T1000 (cell line): Measurements from ENCODE around the gene SCAF4.
"Not testable (repeated sequence)": the region's sequence is repeated elsewhere in the genome, so short reads cannot be mapped to it uniquely, and the experiment has no call there.

ENCODE experiments used
- DNase-seq: peaks from one replicate; lab custom pipeline; 2025; ENCODE audit warnings: mixed read lengths; lab: John Stamatoyannopoulos, UW

SCAF4 gene

GRCh38 chr21:31741116-31741515 is 9.2 kb upstream of the SCAF4 start:
- no peak for DNase-seq

GRCh38 chr21:31737586-31738397 is 5.9 kb upstream of the SCAF4 start:
- DNase-seq, result not testable (repeated sequence)

GRCh38 chr21:31735511-31735992 is 3.6 kb upstream of the SCAF4 start:
- DNase-seq, result no peak

- DNase-seq, result no peak
Measured at GRCh38 chr21:31733551-31734149, 1.7 kb upstream of the SCAF4 start.

GRCh38 chr21:31732597-31733550 is 956 bp upstream of the SCAF4 start:
- no peak for DNase-seq

- no peak for DNase-seq
Measured at GRCh38 chr21:31731056-31731856, 662 bp downstream of the SCAF4 start.

- DNase-seq, result no peak
Measured at GRCh38 chr21:31730712-31731055, 1.2 kb downstream of the SCAF4 start.

- DNase-seq, result no peak
Measured at GRCh38 chr21:31729622-31730343, 2.1 kb downstream of the SCAF4 start.

- no peak for DNase-seq
Measured at GRCh38 chr21:31728952-31729351, 3.0 kb downstream of the SCAF4 start.

- no peak for DNase-seq
Measured at GRCh38 chr21:31728191-31728590, 3.7 kb downstream of the SCAF4 start.

- DNase-seq, result no peak
Measured at GRCh38 chr21:31727181-31727580, 4.7 kb downstream of the SCAF4 start.

- DNase-seq, result no peak
Measured at GRCh38 chr21:31726407-31726806, 5.5 kb downstream of the SCAF4 start.

GRCh38 chr21:31725202-31725839 is 6.6 kb downstream of the SCAF4 start:
- DNase-seq, result no peak

- no peak for DNase-seq
Measured at GRCh38 chr21:31724552-31724951, 7.4 kb downstream of the SCAF4 start.

GRCh38 chr21:31721381-31721780 is 10.5 kb downstream of the SCAF4 start:
- no peak for DNase-seq

GRCh38 chr21:31720739-31721138 is 11.2 kb downstream of the SCAF4 start:
- no peak for DNase-seq

GRCh38 chr21:31720330-31720729 is 11.6 kb downstream of the SCAF4 start:
- no peak for DNase-seq

- no peak for DNase-seq
Measured at GRCh38 chr21:31716106-31716505, 15.8 kb downstream of the SCAF4 start.

GRCh38 chr21:31714741-31715365 is 17.1 kb downstream of the SCAF4 start:
- DNase-seq, result no peak
